ENCODE results near the gene AATK. TPM values are rescaled to one million over a fixed set of nuclear protein-coding genes. Genes with fewer than 3 reads are reported as not detected.

The AATK gene
- total RNA-seq, 2 donors from 2014 or later: 3.3 to 4.3 TPM

GRCh38 chr17:81127133-81127455 lies 38.9 kb downstream of the AATK start:
- no peak for DNase-seq
- H3K27ac Mint-ChIP-seq: no peak overlapping the region
- no peaks in the 10 kb centered on the region for H3K36me3 ChIP-seq (ENCODE audit: control insufficient read depth, insufficient read depth, low read length)
- H3K27me3 ChIP-seq (ENCODE audit: control insufficient read depth, insufficient read depth, low read length, poor library complexity, severe bottlenecking): no peaks in the 10 kb centered on the region
- H3K27ac ChIP-seq (ENCODE audit: low read depth, low read length): no peak overlapping the region
- H3K4me1 Mint-ChIP-seq: no peaks in the 10 kb centered on the region
- TF ChIP-seq CTCF (conservative IDR thresholded peaks at IDR 0.05): no peak
- no peak overlapping the region for H3K9ac ChIP-seq (ENCODE audit: extremely low read depth, low read length, poor library complexity, severe bottlenecking)
- no peak overlapping the region for H3K4me3 ChIP-seq (ENCODE audit: low read length)
- no peak overlapping the region for H3K4me3 Mint-ChIP-seq
- H3K9me3 ChIP-seq (ENCODE audit: control insufficient read depth, low read length): no peaks in the 10 kb centered on the region
- no peaks in the 10 kb centered on the region for H3K4me1 ChIP-seq (ENCODE audit: control insufficient read depth, insufficient read depth, low read length)
- H3K36me3 Mint-ChIP-seq (ENCODE audit: low read depth): no peaks in the 10 kb centered on the region
- no peaks in the 10 kb centered on the region for H3K9me3 Mint-ChIP-seq
- WGBS, 2 experiments (ENCODE audit: insufficient coverage in 1 of 2, insufficient read length in 1 of 2): 77% methylated on average over 4 of the region's 5 CpGs; no CpG with 5 or more reads in 1 of the 2 experiments
- no peaks in the 10 kb centered on the region for H3K27me3 Mint-ChIP-seq (ENCODE audit: insufficient read depth)

- Mint-ChIP-seq H3K4me1 (no peaks in the 10 kb centered on the region), H3K27ac (no peak overlapping the region), H3K4me3 (no peak overlapping the region), H3K9me3 (no peaks in the 10 kb centered on the region), H3K27me3 (ENCODE audit: insufficient read depth) (no peaks in the 10 kb centered on the region), H3K36me3 (ENCODE audit: low read depth) (no peaks in the 10 kb centered on the region)
- H3K9ac ChIP-seq (ENCODE audit: extremely low read depth, low read length, poor library complexity, severe bottlenecking): no peak overlapping the region
- no peaks in the 10 kb centered on the region for H3K36me3 ChIP-seq (ENCODE audit: control insufficient read depth, insufficient read depth, low read length)
- no peak for DNase-seq
- TF ChIP-seq CTCF (conservative IDR thresholded peaks at IDR 0.05): no peak
- H3K4me3 ChIP-seq (ENCODE audit: low read length): no peak overlapping the region
- H3K9me3 ChIP-seq (ENCODE audit: control insufficient read depth, low read length): no peaks in the 10 kb centered on the region
- 89 to 100% methylated on average over 9 to 29 of the region's 34 CpGs for WGBS, 2 experiments (ENCODE audit: insufficient coverage in 1 of 2, insufficient read length in 1 of 2)
- H3K27ac ChIP-seq (ENCODE audit: low read depth, low read length): no peak overlapping the region
- H3K27me3 ChIP-seq (ENCODE audit: control insufficient read depth, insufficient read depth, low read length, poor library complexity, severe bottlenecking): no peaks in the 10 kb centered on the region
- H3K4me1 ChIP-seq (ENCODE audit: control insufficient read depth, insufficient read depth, low read length): no peaks in the 10 kb centered on the region
These were observed 39.5 kb downstream of the AATK start for GRCh38 chr17:81126281-81127132.

- Histone ChIP-seq H3K4me1 (ENCODE audit: control insufficient read depth, insufficient read depth, low read length) (no peaks in the 10 kb centered on the region), H3K9me3 (ENCODE audit: control insufficient read depth, low read length) (no peaks in the 10 kb centered on the region), H3K4me3 (ENCODE audit: low read length) (no peak overlapping the region), H3K27me3 (ENCODE audit: control insufficient read depth, insufficient read depth, low read length, poor library complexity, severe bottlenecking) (no peaks in the 10 kb centered on the region), H3K27ac (ENCODE audit: low read depth, low read length) (no peak overlapping the region), H3K9ac (ENCODE audit: extremely low read depth, low read length, poor library complexity, severe bottlenecking) (no peak overlapping the region), H3K36me3 (ENCODE audit: control insufficient read depth, insufficient read depth, low read length) (no peaks in the 10 kb centered on the region)
- no peaks in the 10 kb centered on the region for H3K27me3 Mint-ChIP-seq (ENCODE audit: insufficient read depth)
- DNase-seq: no peak
- no peak overlapping the region for H3K27ac Mint-ChIP-seq
- H3K4me3 Mint-ChIP-seq: no peak overlapping the region
- H3K9me3 Mint-ChIP-seq: no peaks in the 10 kb centered on the region
- WGBS, 2 experiments (ENCODE audit: insufficient coverage in 1 of 2, insufficient read length in 1 of 2): 93 to 95% methylated on average over 4 to 14 of the region's 14 CpGs
- H3K36me3 Mint-ChIP-seq (ENCODE audit: low read depth): no peaks in the 10 kb centered on the region
- no peak for TF ChIP-seq CTCF (conservative IDR thresholded peaks at IDR 0.05)
- H3K4me1 Mint-ChIP-seq: no peaks in the 10 kb centered on the region
These were observed 40.4 kb downstream of the AATK start for GRCh38 chr17:81125573-81126081.
